A549 treated with ZK216348 at 1 μM for 4 hours (cell line): ENCODE results near the gene LMBRD2. TPM values are rescaled to one million over a fixed set of nuclear protein-coding genes. Genes with fewer than 3 reads are reported as not detected.

Experiments
- total RNA-seq: library from RNA; stranded (reverse); fragments of 200-300 nt; extraction: Qiagen RNA extraction; gene quantifications from 5 replicates; pipeline ENCODE4 v1.2.3, GENCODE V29; 2022; ENCODE audit warnings: low read depth

The LMBRD2 gene
- total RNA-seq: 0.52 to 3.4 TPM (median 1.4 TPM) in 5 replicates

GRCh38 chr5:36151434-36152323 is at the start of gene LMBRD2, which contains the start of gene SKP2:
TSS of gene LMBRD2 (minus strand) at chr5:36151887. CDS start at chr5:36143349, 8,538 bp downstream.
TSS of gene SKP2 (plus strand) at chr5:36152111. CDS start at chr5:36152263, 152 bp downstream.

GRCh38 chr5:36066540-36067210 is 85.0 kb downstream of the LMBRD2 start, which contains the start of gene UGT3A2:
TSS of gene UGT3A2 (minus strand) at chr5:36066882. CDS start at chr5:36066789, 93 bp downstream.

Other genes with a start within 250 kb of the LMBRD2 start
- not detected in 5 replicates for gene CAPSL, start 213.3 kb downstream of the LMBRD2 start, total RNA-seq
- not detected in 5 replicates for gene UGT3A1, start 160.5 kb downstream of the LMBRD2 start, total RNA-seq
- gene UGT3A2, start 85.0 kb downstream of the LMBRD2 start, total RNA-seq: not detected in 5 replicates
- gene SKP2, start 224 bp upstream of the LMBRD2 start, total RNA-seq: 14.5 to 20.7 TPM (median 19.5 TPM) in 5 replicates
- 8.3 to 16.2 TPM (median 12.2 TPM) in 5 replicates for gene NADK2, start 90.0 kb upstream of the LMBRD2 start, total RNA-seq
- gene RANBP3L, start 150.0 kb upstream of the LMBRD2 start, total RNA-seq: 0.06 TPM in 1 of 5 replicates, not detected in the others